ENCODE measurements around the gene FAM24A. TPM values are rescaled to one million over a fixed set of nuclear protein-coding genes. Genes with fewer than 3 reads are reported as not detected.

FAM24A gene
- polyA plus RNA-seq, 2 of the 4 experiments (the other 2 are of a cell fraction) = not detected

- TF ChIP-seq REST (IDR thresholded peaks at IDR 0.05) (no peak), RARB (CRISPR knock-in tag; IDR thresholded peaks at IDR 0.05) (no peak), ZSCAN20 (CRISPR knock-in tag; IDR thresholded peaks at IDR 0.05) (0 out of 2 replicates have a peak, but pooled peaks have one; percentile 51), KDM5A (IDR thresholded peaks at IDR 0.05) (peak; percentile 39; the same call in 1 of the 2 replicates), PHF8 (IDR thresholded peaks at IDR 0.05; ENCODE audit: borderline replicate concordance, low read depth) (peak; percentile 38; the same call in 1 of the 2 replicates), RAD21 (conservative IDR thresholded peaks at IDR 0.05 in 1 of 2, IDR thresholded peaks at IDR 0.05 in 1 of 2) (peak in 1 of 2 experiments; percentile 23; a peak in 2 of 5 replicates), EP300 (IDR thresholded peaks at IDR 0.05) (no peak), FOXS1 (CRISPR knock-in tag; IDR thresholded peaks at IDR 0.05) (no peak), POLR2A (IDR thresholded peaks at IDR 0.05; ENCODE audit: low read length) (peak; percentile 66), HEYL (CRISPR knock-in tag; IDR thresholded peaks at IDR 0.05) (no peak), TP53 (CRISPR knock-in tag; IDR thresholded peaks at IDR 0.05) (no peak), ZFP36 (IDR thresholded peaks at IDR 0.05; ENCODE audit: borderline replicate concordance, partially characterized antibody) (no peak), MYC (IDR thresholded peaks at IDR 0.05; ENCODE audit: borderline replicate concordance, low read length) (no peak; the same call in 1 of the 2 replicates), HOXB13 (CRISPR knock-in tag; IDR thresholded peaks at IDR 0.05; ENCODE audit: low read depth) (peak; percentile 91), RFX5 (IDR thresholded peaks at IDR 0.05) (no peak), CHD4 (IDR thresholded peaks at IDR 0.05; ENCODE audit: borderline replicate concordance) (no peak), CBX8 (IDR thresholded peaks at IDR 0.05) (no peak), HOXA7 (CRISPR knock-in tag; IDR thresholded peaks at IDR 0.05) (no peak), SREBF2 (IDR thresholded peaks at IDR 0.05) (no peak), MAZ (IDR thresholded peaks at IDR 0.05; ENCODE audit: borderline replicate concordance, low read depth, low read length) (0 out of 2 replicates have a peak, but pooled peaks have one; percentile 58), CHD2 (IDR thresholded peaks at IDR 0.05; ENCODE audit: low read length, partially characterized antibody) (no peak), SMC3 (IDR thresholded peaks at IDR 0.05) (no peak; the same call in 2 of the 3 replicates), FOSL2 (IDR thresholded peaks at IDR 0.05) (no peak), FOSL2 (CRISPR knock-in tag; IDR thresholded peaks at IDR 0.05) (no peak), ZNF302 (CRISPR knock-in tag; IDR thresholded peaks at IDR 0.05) (no peak), ELK1 (IDR thresholded peaks at IDR 0.05; ENCODE audit: low read depth, low read length) (no peak), CBX2 (IDR thresholded peaks at IDR 0.05; ENCODE audit: borderline replicate concordance, low read depth) (no peak), POLR2AphosphoS2 (conservative IDR thresholded peaks at IDR 0.05; ENCODE audit: low read length) (no peak), ZC3H11A (IDR thresholded peaks at IDR 0.05) (peak; percentile 17; the same call in 1 of the 2 replicates), GATA3 (IDR thresholded peaks at IDR 0.05; ENCODE audit: borderline replicate concordance) (peak; percentile 53), MAFK (IDR thresholded peaks at IDR 0.05; ENCODE audit: partially characterized antibody) (no peak), EHMT2 (IDR thresholded peaks at IDR 0.05; ENCODE audit: low read depth) (no peak), ESRRA (IDR thresholded peaks at IDR 0.05; ENCODE audit: borderline replicate concordance, low read length) (no peak)
- TF ChIP-seq, protein P1, sequence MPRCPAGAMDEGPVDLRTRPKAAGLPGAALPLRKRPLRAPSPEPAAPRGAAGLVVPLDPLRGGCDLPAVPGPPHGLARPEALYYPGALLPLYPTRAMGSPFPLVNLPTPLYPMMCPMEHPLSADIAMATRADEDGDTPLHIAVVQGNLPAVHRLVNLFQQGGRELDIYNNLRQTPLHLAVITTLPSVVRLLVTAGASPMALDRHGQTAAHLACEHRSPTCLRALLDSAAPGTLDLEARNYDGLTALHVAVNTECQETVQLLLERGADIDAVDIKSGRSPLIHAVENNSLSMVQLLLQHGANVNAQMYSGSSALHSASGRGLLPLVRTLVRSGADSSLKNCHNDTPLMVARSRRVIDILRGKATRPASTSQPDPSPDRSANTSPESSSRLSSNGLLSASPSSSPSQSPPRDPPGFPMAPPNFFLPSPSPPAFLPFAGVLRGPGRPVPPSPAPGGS (IDR thresholded peaks at IDR 0.05) = no peak
- TF ChIP-seq, protein P2, sequence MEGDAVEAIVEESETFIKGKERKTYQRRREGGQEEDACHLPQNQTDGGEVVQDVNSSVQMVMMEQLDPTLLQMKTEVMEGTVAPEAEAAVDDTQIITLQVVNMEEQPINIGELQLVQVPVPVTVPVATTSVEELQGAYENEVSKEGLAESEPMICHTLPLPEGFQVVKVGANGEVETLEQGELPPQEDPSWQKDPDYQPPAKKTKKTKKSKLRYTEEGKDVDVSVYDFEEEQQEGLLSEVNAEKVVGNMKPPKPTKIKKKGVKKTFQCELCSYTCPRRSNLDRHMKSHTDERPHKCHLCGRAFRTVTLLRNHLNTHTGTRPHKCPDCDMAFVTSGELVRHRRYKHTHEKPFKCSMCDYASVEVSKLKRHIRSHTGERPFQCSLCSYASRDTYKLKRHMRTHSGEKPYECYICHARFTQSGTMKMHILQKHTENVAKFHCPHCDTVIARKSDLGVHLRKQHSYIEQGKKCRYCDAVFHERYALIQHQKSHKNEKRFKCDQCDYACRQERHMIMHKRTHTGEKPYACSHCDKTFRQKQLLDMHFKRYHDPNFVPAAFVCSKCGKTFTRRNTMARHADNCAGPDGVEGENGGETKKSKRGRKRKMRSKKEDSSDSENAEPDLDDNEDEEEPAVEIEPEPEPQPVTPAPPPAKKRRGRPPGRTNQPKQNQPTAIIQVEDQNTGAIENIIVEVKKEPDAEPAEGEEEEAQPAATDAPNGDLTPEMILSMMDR (IDR thresholded peaks at IDR 0.05) = no peak
These were observed 43.7 kb downstream of the FAM24A start, which contains the start of gene C10orf88 (continued) for GRCh38 chr10:122953902-122954730.

Measured in A549 (cell line).